Epithelial cell of esophagus (primary cell): ENCODE results near the gene BDKRB1.

ENCODE experiments used
- DNase-seq: peaks from one replicate; pipeline ENCODE4 v3.0.0; 2010; ENCODE audit warnings: low read depth
- H3K4me3 ChIP-seq: 2 replicates; pipeline ENCODE4 v1.5.1; 2011; ENCODE audit warnings: mild to moderate bottlenecking, low read length, control low read depth
- CTCF ChIP-seq: IDR thresholded peaks from 2 replicates; pipeline ENCODE4 v1.5.1; 2011; ENCODE audit warnings: low read depth, mild to moderate bottlenecking, low read length, control low read depth, inconsistent platforms; ENCODE audit not compliant: insufficient read depth; ENCODE audit errors: missing control alignments

Gene BDKRB1

GRCh38 chr14:96231056-96231455, 25.0 kb upstream of the BDKRB1 start:
- no peak overlapping the region for H3K4me3 ChIP-seq
- TF ChIP-seq CTCF: no peak
- no peak for DNase-seq

- no peak for TF ChIP-seq CTCF
- DNase-seq: no peak
- H3K4me3 ChIP-seq: no peak overlapping the region
These were observed 24.4 kb upstream of the BDKRB1 start for GRCh38 chr14:96231526-96232130.

- TF ChIP-seq CTCF: no peak
- no peak overlapping the region for H3K4me3 ChIP-seq
These were observed 23.5 kb upstream of the BDKRB1 start for GRCh38 chr14:96232506-96232905.

GRCh38 chr14:96233661-96234060, 22.3 kb upstream of the BDKRB1 start:
- TF ChIP-seq CTCF: no peak
- no peak for DNase-seq
- H3K4me3 ChIP-seq: no peak overlapping the region

More at GRCh38 chr14:96232506-96232905, 23.5 kb upstream of the BDKRB1 start:
- DNase-seq: no peak

GRCh38 chr14:96235426-96235825, 20.6 kb upstream of the BDKRB1 start:
- DNase-seq: no peak
- TF ChIP-seq CTCF: no peak
- no peak overlapping the region for H3K4me3 ChIP-seq

GRCh38 chr14:96237641-96238040, 18.4 kb upstream of the BDKRB1 start:
- H3K4me3 ChIP-seq: no peak overlapping the region
- no peak for DNase-seq
- TF ChIP-seq CTCF: no peak

GRCh38 chr14:96238676-96239265, 17.2 kb upstream of the BDKRB1 start:
- no peak for DNase-seq
- H3K4me3 ChIP-seq: no peak overlapping the region
- TF ChIP-seq CTCF: no peak
